Measurements from ENCODE around the gene JPH2. TPM values are rescaled to one million over a fixed set of nuclear protein-coding genes. Genes with fewer than 3 reads are reported as not detected.

Gene JPH2
- total and polyA plus RNA-seq, 4 donors: 0.09 to 1.3 (median 0.17) TPM; not detected in 1

DNA sequence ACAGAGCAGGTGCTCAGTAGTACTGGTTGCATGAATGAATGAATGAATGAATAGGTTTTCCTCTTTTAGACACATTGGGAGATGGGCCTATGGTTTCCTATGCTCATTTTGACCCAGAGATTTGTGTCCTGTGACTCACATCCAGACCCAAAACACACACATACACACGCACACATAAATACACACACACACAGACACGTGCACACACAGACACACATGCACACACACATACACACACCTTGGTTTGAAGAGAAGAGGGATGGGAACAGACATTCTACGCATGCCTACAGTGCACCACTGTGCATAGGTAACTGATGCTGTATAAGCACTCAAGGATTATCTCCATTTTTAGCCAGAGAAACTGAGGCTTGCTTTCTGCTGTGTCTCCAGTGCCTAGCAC lies 4.1 kb downstream of the JPH2 start:
- Histone ChIP-seq H3K36me3 (ENCODE audit: control insufficient read depth in 4 of 4, insufficient read depth in 3 of 4, low read depth in 1 of 4, low read length in 3 of 4) (no peaks in the 10 kb centered on the region), H3K9me3 (ENCODE audit: control insufficient read depth in 4 of 4, low read length in 3 of 4) (no peaks in the 10 kb centered on the region), H3K9ac (ENCODE audit: low read depth in 1 of 2, low read length in 2 of 2) (no peak overlapping the region), H3K27ac (ENCODE audit: low read depth in 1 of 2, low read length in 2 of 2) (no peak overlapping the region), H3K27me3 (ENCODE audit: control insufficient read depth in 4 of 4, insufficient read depth in 4 of 4, low read length in 3 of 4) (peaks cover 0 to 4% (median 3%) of the 10 kb centered on the region in 4 donors), H3K4me1 (ENCODE audit: control insufficient read depth in 4 of 4, insufficient read depth in 4 of 4, low read length in 3 of 4) (peaks cover 0 to 5% (median under 1%) of the 10 kb centered on the region in 4 donors), H3K4me3 (ENCODE audit: low read depth in 1 of 3, low read length in 3 of 3) (no peak overlapping the region)
- TF ChIP-seq, protein P1, sequence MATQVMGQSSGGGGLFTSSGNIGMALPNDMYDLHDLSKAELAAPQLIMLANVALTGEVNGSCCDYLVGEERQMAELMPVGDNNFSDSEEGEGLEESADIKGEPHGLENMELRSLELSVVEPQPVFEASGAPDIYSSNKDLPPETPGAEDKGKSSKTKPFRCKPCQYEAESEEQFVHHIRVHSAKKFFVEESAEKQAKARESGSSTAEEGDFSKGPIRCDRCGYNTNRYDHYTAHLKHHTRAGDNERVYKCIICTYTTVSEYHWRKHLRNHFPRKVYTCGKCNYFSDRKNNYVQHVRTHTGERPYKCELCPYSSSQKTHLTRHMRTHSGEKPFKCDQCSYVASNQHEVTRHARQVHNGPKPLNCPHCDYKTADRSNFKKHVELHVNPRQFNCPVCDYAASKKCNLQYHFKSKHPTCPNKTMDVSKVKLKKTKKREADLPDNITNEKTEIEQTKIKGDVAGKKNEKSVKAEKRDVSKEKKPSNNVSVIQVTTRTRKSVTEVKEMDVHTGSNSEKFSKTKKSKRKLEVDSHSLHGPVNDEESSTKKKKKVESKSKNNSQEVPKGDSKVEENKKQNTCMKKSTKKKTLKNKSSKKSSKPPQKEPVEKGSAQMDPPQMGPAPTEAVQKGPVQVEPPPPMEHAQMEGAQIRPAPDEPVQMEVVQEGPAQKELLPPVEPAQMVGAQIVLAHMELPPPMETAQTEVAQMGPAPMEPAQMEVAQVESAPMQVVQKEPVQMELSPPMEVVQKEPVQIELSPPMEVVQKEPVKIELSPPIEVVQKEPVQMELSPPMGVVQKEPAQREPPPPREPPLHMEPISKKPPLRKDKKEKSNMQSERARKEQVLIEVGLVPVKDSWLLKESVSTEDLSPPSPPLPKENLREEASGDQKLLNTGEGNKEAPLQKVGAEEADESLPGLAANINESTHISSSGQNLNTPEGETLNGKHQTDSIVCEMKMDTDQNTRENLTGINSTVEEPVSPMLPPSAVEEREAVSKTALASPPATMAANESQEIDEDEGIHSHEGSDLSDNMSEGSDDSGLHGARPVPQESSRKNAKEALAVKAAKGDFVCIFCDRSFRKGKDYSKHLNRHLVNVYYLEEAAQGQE (IDR thresholded peaks at IDR 0.05): no peak
- DNase-seq (ENCODE audit: low spot score): no peak
- WGBS: 58% methylated on average over 3 of the region's 3 CpGs

DNA sequence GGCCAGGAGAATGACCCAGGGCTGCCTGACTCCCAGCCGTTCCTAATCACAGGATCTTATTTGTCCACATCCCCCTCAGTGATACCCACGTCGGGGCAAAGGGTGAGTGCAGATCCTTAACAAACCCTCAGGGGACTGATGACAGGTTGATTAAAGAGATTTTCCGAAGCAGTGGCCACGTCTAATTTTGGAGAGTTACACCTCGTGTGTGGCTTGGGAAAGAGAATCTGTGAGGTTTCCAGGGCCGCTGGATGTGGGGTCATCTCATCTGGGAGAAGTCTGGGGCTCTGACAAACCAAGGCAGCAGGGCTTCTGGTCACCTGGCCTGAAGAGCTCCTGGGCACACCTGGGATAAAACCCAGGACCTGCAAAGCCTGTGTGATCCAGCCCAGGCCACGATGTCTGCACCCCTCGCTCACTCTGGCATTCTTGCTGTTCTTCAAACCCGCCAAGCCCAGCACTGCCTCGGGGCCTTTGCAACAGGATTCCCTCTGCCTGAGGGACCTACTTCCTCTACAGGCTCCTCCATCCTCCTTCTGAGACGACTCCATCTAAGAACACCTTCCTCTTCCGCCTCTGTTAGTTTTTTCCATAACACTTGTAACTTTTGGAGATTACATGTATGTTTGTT lies 4.7 kb downstream of the JPH2 start:
- no peak overlapping the region for H3K9ac ChIP-seq (ENCODE audit: low read depth in 1 of 2, low read length in 2 of 2)
- no peak overlapping the region for H3K4me3 ChIP-seq (ENCODE audit: low read depth in 1 of 3, low read length in 3 of 3)
- peaks cover 0 to 6% (median 3%) of the 10 kb centered on the region in 4 donors for H3K27me3 ChIP-seq (ENCODE audit: control insufficient read depth in 4 of 4, insufficient read depth in 4 of 4, low read length in 3 of 4)
- DNase-seq (ENCODE audit: low spot score): no peak
- no peaks in the 10 kb centered on the region for H3K36me3 ChIP-seq (ENCODE audit: control insufficient read depth in 4 of 4, insufficient read depth in 3 of 4, low read depth in 1 of 4, low read length in 3 of 4)
- no peaks in the 10 kb centered on the region for H3K9me3 ChIP-seq (ENCODE audit: control insufficient read depth in 4 of 4, low read length in 3 of 4)
- WGBS: 48% methylated on average over 13 of the region's 13 CpGs
- no peak overlapping the region for H3K27ac ChIP-seq (ENCODE audit: low read depth in 1 of 2, low read length in 2 of 2)
- H3K4me1 ChIP-seq (ENCODE audit: control insufficient read depth in 4 of 4, insufficient read depth in 4 of 4, low read length in 3 of 4): peaks cover 0 to 2% (median under 1%) of the 10 kb centered on the region in 4 donors
- TF ChIP-seq RXRA (IDR thresholded peaks at IDR 0.05) (no peak), GABPA (IDR thresholded peaks at IDR 0.05 in 1 of 2, conservative IDR thresholded peaks at IDR 0.05 in 1 of 2) (no peak), NR2F2 (IDR thresholded peaks at IDR 0.05) (no peak), EGR1 (IDR thresholded peaks at IDR 0.05; ENCODE audit: low read depth in 2 of 2) (no peak), SP1 (IDR thresholded peaks at IDR 0.05) (no peak)
- TF ChIP-seq, protein P2, sequence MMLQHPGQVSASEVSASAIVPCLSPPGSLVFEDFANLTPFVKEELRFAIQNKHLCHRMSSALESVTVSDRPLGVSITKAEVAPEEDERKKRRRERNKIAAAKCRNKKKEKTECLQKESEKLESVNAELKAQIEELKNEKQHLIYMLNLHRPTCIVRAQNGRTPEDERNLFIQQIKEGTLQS (IDR thresholded peaks at IDR 0.05): no peak

DNA sequence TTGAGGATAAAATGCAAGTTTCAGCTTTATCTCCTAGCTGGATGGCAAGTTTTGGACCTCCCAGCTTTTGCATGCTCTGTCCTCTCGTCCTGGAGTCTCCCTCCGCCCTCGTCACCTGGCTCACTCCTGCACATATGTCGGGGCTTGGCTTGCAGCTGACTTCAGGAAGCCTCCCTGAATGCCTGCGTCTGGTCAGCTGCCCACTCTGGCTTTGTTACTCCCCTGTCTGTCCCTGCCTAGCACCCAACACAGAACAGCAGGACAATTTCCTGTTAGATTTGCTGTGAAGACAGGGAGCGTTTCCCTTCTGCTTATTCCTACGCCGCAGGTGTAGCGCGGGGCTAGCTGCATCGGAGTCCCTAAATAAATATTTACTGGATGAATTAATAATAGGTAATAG lies 5.4 kb downstream of the JPH2 start:
- TF ChIP-seq TAF1 (conservative IDR thresholded peaks at IDR 0.05) (no peak), EGR1 (IDR thresholded peaks at IDR 0.05; ENCODE audit: low read depth in 2 of 2) (no peak), YY1 (IDR thresholded peaks at IDR 0.05) (no peak), FOXA2 (IDR thresholded peaks at IDR 0.05) (no peak), JUND (IDR thresholded peaks at IDR 0.05) (no peak), HNF4A (conservative IDR thresholded peaks at IDR 0.05) (no peak), NR2F2 (IDR thresholded peaks at IDR 0.05) (no peak), FOXA1 (IDR thresholded peaks at IDR 0.05) (no peak)
- TF ChIP-seq, protein P3, sequence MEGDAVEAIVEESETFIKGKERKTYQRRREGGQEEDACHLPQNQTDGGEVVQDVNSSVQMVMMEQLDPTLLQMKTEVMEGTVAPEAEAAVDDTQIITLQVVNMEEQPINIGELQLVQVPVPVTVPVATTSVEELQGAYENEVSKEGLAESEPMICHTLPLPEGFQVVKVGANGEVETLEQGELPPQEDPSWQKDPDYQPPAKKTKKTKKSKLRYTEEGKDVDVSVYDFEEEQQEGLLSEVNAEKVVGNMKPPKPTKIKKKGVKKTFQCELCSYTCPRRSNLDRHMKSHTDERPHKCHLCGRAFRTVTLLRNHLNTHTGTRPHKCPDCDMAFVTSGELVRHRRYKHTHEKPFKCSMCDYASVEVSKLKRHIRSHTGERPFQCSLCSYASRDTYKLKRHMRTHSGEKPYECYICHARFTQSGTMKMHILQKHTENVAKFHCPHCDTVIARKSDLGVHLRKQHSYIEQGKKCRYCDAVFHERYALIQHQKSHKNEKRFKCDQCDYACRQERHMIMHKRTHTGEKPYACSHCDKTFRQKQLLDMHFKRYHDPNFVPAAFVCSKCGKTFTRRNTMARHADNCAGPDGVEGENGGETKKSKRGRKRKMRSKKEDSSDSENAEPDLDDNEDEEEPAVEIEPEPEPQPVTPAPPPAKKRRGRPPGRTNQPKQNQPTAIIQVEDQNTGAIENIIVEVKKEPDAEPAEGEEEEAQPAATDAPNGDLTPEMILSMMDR (IDR thresholded peaks at IDR 0.05; ENCODE audit: low read depth, low read length, missing input control): no peak
- TF ChIP-seq, protein P2 (IDR thresholded peaks at IDR 0.05): no peak
- TF ChIP-seq, protein P4, sequence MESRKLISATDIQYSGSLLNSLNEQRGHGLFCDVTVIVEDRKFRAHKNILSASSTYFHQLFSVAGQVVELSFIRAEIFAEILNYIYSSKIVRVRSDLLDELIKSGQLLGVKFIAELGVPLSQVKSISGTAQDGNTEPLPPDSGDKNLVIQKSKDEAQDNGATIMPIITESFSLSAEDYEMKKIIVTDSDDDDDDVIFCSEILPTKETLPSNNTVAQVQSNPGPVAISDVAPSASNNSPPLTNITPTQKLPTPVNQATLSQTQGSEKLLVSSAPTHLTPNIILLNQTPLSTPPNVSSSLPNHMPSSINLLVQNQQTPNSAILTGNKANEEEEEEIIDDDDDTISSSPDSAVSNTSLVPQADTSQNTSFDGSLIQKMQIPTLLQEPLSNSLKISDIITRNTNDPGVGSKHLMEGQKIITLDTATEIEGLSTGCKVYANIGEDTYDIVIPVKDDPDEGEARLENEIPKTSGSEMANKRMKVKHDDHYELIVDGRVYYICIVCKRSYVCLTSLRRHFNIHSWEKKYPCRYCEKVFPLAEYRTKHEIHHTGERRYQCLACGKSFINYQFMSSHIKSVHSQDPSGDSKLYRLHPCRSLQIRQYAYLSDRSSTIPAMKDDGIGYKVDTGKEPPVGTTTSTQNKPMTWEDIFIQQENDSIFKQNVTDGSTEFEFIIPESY (IDR thresholded peaks at IDR 0.05): no peak
- TF ChIP-seq, protein P5, sequence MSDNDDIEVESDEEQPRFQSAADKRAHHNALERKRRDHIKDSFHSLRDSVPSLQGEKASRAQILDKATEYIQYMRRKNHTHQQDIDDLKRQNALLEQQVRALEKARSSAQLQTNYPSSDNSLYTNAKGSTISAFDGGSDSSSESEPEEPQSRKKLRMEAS (IDR thresholded peaks at IDR 0.05): no peak
- no peaks in the 10 kb centered on the region for H3K36me3 ChIP-seq (ENCODE audit: control insufficient read depth in 4 of 4, insufficient read depth in 3 of 4, low read depth in 1 of 4, low read length in 3 of 4)
- no peaks in the 10 kb centered on the region for H3K4me1 ChIP-seq (ENCODE audit: control insufficient read depth in 4 of 4, insufficient read depth in 4 of 4, low read length in 3 of 4)
- no peak overlapping the region for H3K9ac ChIP-seq (ENCODE audit: low read depth in 1 of 2, low read length in 2 of 2)
- H3K4me3 ChIP-seq (ENCODE audit: low read depth in 1 of 3, low read length in 3 of 3): no peak overlapping the region
- H3K27ac ChIP-seq (ENCODE audit: low read depth in 1 of 2, low read length in 2 of 2): no peak overlapping the region
- WGBS: 60% methylated on average over 11 of the region's 11 CpGs
- DNase-seq (ENCODE audit: low spot score): no peak
- H3K27me3 ChIP-seq (ENCODE audit: control insufficient read depth in 4 of 4, insufficient read depth in 4 of 4, low read length in 3 of 4): peaks cover 0 to 6% (median 2%) of the 10 kb centered on the region in 4 donors
- no peaks in the 10 kb centered on the region for H3K9me3 ChIP-seq (ENCODE audit: control insufficient read depth in 4 of 4, low read length in 3 of 4)
